ENCODE measurements around the gene RNF212. TPM values are rescaled to one million over a fixed set of nuclear protein-coding genes. Genes with fewer than 3 reads are reported as not detected.
"Not testable (repeated sequence)": the region's sequence is repeated elsewhere in the genome, so short reads cannot be mapped to it uniquely, and the experiment has no call there.

The RNF212 gene, protein sequence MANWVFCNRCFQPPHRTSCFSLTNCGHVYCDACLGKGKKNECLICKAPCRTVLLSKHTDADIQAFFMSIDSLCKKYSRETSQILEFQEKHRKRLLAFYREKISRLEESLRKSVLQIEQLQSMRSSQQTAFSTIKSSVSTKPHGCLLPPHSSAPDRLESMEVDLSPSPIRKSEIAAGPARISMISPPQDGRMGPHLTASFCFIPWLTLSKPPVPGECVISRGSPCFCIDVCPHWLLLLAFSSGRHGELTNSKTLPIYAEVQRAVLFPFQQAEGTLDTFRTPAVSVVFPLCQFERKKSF
- polyA plus RNA-seq = 10 to 100 TPM in 1 of 3 donors, 1 to 10 TPM in 2; 4.3 to 17.4 (median 4.7) TPM

DNA sequence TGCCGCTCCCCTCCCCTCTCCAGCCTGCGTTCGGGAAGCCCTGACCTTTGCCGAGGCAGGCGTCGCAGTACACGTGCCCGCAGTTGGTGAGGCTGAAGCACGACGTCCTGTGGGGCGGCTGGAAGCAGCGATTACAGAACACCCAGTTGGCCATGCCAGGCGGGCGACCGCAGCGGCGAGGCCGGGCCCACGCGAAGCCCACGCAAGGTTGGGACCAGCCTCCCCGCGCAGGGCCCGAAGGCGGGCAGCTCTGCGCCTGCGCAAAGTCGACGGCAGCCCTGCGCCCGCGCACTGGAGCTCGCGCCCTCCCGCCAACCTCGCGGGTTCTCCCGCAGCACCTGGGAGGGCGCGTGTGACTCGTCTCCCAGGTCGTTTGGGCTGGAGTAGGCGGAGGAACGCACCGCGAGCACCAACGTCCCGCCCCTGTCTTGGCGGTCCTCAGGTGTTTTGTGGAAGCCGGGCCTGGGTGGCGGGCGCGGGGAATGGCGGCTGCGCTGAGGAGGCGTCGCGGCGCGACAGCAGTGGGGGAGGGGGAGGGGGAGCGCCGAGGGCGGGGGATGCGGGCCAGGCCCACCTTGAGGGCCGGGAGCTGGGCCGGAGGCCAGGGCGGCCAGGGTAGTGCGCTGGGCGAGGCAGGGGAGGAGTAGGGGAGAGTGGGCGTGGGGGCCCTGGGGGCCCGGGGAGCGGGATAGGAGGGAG is at the start of gene RNF212:
TSS of gene RNF212 (minus strand) at position 254 of the 699 bp plus-strand sequence. CDS start at position 154, 100 bp downstream.
- no peak within 1 kb of the TSS for H3K27ac ChIP-seq (ENCODE audit: low read depth, low read length)

DNA sequence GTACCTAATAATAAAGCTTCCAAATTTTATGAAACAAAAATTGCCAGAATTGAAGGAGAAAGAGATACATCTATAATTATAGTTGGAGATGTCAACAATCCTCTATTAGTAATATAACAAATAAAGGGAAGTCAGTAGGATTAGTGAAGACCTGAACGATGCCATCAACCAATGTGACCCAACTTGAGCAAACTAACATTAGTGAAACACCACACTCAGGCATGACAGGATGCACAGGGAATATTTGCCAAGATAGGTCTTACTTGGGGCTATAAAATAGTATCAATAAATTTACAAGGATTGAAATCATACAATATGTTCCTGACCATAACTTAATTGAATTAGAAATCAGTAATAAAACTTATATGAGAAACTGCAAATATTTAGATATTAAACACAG is 47.0 kb upstream of the RNF212 start:
- 76 to 79% (median 76%) methylated on average over 1 of the region's 1 CpG for WGBS, 3 donors
- no peak overlapping the region for H3K27ac ChIP-seq (ENCODE audit: low read depth, low read length)

More for the DNA sequence above, at the start of gene RNF212:
- 22 to 30% (median 26%) methylated on average over 39 to 71 of the region's 72 CpGs for WGBS, 3 donors

DNA sequence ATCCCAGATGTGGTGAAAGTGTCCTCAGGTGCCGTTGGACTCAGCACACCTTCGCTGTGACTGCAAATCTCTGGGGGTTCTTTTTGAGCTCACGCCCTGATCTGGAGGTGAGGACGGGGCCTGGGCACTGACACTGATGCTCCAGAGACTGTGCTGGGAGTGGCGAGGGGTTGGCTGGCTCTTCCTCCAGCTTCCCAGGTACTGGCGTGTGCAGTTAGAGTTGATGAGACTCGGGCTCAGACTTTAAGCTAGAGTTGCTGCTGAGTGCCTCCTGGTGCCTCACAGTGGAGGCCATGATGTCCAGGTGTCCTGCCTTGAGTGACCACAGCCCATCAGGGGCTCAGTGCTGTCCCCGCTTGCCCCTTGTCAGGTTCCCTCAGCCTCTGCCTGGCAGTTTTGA is 42.7 kb upstream of the RNF212 start:
- no peak overlapping the region for H3K27ac ChIP-seq (ENCODE audit: low read depth, low read length)
- 57 to 87% (median 85%) methylated on average over 8 of the region's 8 CpGs for WGBS, 3 donors

DNA sequence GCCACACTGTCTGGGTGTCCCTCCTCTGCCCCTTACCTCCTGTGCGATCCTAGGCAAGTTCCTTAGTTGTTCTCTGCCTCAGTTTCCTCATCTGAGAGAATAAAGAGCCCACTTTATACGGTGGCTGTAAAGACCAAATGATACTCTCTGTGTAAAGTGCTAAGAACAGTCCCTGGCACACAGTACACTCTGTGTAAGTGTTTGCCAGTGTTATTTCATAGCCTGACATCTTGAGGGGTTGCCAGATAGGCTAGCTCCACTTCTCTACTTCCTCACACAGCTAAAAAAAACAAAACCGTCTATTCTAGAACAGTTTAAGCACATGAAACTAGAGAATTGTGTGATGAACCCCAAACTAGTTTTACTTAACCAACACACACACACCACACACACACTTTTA is 42.0 kb upstream of the RNF212 start:
- WGBS, 3 donors = 32 to 67% (median 65%) methylated on average over 3 of the region's 3 CpGs
- H3K27ac ChIP-seq (ENCODE audit: low read depth, low read length) = no peak overlapping the region

DNA sequence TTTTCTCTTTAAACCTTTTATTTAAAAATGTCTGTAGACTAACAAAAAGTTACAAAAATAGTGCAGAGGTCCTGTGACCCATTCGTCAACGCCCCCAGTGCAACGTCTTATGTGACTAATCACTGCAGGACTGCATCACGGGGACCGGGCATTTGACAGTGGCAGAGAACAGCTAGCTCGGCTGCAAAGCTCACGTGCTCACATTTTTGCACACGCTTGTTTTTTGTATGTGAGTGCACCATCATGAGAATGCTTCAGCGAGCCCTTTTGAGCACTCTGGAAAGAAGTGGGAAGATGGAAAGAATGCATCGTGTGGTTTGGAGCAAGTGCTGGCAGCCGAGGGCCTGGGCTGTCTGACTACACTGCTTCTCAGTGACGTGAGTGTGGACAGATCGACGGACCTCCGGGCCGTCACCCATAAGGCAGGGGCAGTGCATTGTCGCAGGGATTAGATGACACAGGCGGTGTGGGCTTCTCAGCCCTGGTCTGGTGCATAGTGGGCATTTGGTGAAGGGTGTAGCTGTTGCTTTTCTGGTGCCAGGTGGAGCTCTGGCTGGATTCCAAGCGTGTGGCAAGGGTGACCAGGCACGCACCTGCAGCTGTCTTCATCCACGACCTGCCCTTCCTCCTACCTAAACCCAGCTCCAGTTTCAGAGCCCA is 41.3 kb upstream of the RNF212 start:
- WGBS, 3 donors = 34 to 67% (median 63%) methylated on average over 21 of the region's 21 CpGs

DNA sequence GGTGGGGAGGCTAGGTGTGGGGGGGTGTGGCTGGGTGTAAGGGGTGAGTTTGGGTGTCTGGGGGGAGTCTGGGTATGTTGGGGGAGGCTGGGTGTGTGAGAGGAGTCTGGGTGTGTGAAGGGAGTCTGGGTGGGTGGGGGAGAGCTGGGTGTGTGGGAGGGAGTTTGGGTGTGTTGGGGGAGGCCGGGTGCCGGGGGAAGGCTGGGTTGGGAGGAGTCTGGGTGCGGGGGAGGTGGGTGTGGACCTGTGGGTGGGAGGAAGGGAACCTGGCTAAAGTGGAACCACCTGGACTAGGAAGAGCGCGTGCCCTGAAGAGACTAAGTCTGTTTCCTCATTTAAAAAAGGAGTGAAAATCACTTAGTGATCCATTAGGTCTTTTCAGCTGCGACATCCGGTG is 40.8 kb upstream of the RNF212 start:
- no peak overlapping the region for H3K27ac ChIP-seq (ENCODE audit: low read depth, low read length)
- WGBS, 3 donors = 33 to 66% (median 59%) methylated on average over 7 of the region's 7 CpGs

More for the DNA sequence above, 41.3 kb upstream of the RNF212 start:
- H3K27ac ChIP-seq (ENCODE audit: low read depth, low read length) = no peak overlapping the region

DNA sequence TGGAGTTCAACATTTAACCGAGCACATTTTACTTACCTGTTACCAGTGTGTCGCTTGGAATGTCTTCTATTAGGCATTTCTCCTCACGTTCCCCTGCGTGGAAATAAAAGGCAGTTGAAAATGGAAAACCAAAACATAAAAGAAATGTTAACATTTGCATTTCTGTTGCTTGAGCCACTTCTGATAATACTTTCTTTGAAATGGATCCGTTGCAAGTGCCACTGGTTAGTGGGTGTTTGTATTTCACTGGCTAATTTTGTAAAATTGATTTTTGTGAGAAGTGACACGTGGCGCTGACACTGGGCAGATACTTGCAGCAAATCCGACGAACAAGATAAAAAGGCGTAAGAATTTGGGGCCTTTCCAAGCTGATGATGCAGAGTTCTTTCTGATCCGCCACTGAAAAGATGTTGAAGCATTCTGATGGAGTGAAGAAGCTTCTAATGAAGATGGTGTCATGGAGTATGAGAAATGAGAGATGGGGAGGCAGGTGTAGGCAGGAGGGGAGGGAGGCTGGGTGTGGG is 40.3 kb upstream of the RNF212 start:
- no peak overlapping the region for H3K27ac ChIP-seq (ENCODE audit: low read depth, low read length)
- WGBS, 3 donors = 22 to 74% (median 67%) methylated on average over 11 of the region's 11 CpGs

DNA sequence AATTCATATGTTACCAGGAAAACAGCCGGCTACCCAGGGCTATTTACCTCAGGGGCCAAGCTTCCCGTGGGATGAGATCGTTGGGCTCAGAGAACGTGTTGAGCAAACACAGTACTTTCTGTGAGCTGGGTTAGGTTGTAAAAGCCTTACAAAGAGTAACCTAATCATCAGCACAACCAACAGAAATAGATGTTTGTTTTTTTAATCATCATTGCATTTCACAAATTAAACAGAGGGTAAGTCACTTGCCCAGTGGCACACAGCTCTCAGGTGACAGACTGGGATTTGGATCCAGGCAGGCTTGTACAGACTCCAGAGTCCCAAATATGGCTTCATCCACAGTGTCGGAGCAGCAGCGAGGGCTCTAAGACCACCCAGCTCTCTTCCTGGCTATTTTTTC is 38.9 kb upstream of the RNF212 start:
- 36 to 77% (median 62%) methylated on average over 6 of the region's 6 CpGs for WGBS, 3 donors
- H3K27ac ChIP-seq (ENCODE audit: low read depth, low read length) = no peak overlapping the region

DNA sequence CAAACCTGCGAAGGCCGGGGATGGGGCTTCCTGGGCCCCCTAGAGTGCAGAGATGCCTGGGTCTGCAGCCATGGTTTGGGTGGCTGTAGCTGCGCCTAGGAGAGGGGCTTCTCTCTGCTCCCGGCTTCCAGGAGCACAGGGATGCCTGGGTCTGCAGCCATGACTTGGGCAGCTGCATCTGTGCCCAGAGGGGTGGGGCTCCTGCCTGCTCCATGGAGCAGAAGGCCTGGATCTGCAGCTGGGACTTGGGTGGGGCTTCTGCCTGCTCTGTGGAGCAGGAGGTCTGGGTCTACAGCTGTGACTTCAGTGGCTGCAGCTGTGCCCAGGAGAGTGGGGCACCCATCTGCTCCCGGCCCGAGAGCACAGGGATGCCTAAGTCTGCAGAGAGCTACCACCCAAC is 38.2 kb upstream of the RNF212 start:
- no peak overlapping the region for H3K27ac ChIP-seq (ENCODE audit: low read depth, low read length)
- whole genome bisulfite sequencing, 3 donors = 66 to 94% (median 89%) methylated on average over 6 of the region's 6 CpGs

DNA sequence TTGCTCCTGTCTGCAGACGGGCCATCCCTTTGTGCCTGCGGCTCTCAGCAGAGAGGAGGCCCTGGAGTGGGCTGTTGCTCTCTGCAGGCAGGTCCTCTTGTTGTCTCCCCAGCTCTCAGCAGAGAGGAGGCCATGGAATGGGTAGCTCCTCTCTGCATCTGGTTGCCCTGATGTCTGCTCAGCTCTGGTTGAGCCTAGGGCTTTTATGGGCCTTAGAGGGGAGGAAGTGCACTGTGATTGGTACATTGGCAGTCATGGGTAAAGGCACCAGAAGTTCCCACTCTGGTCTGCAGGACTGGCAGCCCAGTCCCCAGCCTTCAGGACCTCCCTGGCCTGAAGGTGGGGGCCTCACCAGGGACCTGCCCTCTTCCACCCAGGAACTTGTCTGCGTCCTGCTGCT is 37.5 kb upstream of the RNF212 start:
- WGBS, 3 donors = 68 to 90% (median 89%) methylated on average over 3 of the region's 3 CpGs
- no peak overlapping the region for H3K27ac ChIP-seq (ENCODE audit: low read depth, low read length)

DNA sequence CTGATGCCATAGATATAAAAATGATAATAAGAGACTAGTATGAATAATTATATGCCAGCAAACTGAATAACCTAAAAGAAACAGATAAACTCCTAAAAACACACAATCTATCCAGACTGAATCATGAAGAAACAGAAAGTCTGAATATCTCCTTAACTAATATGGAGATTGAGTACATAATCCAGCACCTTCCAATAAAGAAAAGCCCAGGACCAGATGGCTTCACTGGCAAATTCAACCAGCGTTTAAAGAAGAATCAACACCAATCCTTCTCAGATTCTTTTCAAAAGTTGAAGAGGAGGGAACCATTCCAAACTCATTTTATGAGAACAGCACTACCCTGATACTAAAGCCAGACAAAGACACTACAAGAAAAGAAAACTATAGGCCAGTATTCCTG is 26.5 kb upstream of the RNF212 start:
- 90 to 94% (median 93%) methylated on average over 1 of the region's 1 CpG for WGBS, 3 donors
- H3K27ac ChIP-seq (ENCODE audit: low read depth, low read length) = no peak overlapping the region

DNA sequence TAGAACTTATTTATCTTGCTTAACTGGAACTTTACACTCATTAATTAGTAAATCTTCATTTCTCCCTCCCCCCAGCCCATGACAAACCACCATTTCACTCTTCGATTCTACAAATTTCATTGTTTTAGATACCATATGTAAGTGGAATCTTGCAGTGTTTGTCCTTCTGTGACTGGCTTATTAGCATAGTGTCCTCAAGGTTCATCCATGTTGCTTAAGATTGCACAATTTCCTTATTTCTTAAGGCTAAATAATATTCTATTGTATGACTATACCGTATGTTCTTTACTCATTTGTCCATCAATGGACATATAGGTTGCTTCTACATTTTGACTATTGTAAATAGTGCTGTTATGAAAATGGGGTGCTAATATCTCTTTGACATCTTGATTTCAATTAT is 24.5 kb upstream of the RNF212 start:
- no peak overlapping the region for H3K27ac ChIP-seq (ENCODE audit: low read depth, low read length)
- WGBS, 3 donors = 67 to 84% (median 73%) methylated on average over 2 of the region's 2 CpGs

DNA sequence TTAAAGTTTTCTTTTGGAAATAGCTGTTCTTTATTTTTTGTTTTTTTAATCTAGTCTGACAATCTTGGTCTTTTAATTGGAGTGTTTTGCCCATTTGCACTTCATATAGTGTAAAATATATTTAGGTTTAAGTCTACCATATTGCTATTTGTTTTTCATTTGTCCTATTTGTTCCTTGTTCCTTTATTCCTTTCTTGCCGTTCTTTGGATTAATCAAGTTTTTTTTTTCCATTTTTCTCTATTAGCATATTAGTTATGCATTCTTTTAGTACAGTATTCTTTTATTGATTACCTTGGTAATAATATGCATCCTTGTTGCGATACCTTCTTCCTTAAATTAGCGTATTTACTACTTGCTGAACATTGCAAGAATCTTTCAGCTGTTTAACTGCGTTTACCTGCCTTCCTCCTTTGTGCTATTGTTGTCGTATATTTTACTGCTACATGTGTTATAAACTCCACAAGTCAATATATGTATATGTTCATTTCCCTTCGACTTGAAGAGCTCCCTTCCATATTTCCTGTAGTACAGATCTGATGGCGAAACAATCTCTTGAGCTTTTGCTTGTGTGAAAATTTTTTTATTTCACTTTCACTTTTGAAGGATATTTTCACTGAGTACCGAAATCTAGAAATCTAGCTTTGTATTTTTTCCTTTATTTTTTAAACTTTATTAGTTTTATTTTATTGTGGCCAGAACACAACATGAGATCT is 23.9 kb upstream of the RNF212 start:
- H3K27ac ChIP-seq (ENCODE audit: low read depth, low read length) = no peak overlapping the region
- 46 to 79% (median 50%) methylated on average over 8 of the region's 8 CpGs for WGBS, 3 donors

DNA sequence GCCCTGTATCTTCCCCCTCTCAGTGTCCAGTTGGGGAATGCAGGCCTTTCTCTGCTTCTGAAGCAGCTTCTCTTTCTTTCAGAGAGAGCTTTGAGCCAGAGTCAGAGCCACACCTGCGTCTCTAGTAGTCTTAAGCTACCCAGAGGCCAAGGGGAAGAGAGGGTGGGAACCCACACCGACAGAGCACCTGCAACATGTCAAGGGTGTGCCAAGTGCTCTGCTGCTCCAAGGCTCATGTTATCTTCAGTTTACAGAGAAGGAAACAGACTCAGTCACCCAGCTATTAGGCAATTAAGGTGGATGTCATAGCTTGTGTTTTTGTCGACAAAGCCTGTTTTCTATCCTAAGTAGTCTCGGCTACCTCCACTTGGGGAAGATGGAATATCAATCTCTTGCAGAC is 22.7 kb upstream of the RNF212 start:
- 19 to 33% (median 30%) methylated on average over 4 of the region's 4 CpGs for WGBS, 3 donors
- no peak overlapping the region for H3K27ac ChIP-seq (ENCODE audit: low read depth, low read length)

DNA sequence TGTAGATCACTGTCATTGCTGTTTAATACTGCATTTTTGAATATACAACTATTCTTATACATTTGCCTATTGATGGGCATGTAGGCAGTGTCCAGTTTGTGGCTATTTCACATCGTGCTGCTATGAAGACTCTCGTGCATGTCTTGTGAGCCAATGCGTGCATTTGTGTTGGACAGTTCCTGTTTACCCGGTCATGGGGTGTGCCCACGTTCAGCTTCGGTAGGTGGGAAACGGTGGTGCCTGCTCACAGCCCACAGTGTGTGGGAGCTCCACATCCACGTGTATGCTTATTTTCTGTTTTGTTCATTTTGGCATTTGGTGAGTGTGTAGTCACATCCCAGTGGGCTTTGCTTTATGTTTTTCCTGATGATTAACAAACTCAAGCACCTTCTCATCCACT is 19.7 kb upstream of the RNF212 start:
- 29 to 66% (median 54%) methylated on average over 8 of the region's 8 CpGs for WGBS, 3 donors
- no peak overlapping the region for H3K27ac ChIP-seq (ENCODE audit: low read depth, low read length)

DNA sequence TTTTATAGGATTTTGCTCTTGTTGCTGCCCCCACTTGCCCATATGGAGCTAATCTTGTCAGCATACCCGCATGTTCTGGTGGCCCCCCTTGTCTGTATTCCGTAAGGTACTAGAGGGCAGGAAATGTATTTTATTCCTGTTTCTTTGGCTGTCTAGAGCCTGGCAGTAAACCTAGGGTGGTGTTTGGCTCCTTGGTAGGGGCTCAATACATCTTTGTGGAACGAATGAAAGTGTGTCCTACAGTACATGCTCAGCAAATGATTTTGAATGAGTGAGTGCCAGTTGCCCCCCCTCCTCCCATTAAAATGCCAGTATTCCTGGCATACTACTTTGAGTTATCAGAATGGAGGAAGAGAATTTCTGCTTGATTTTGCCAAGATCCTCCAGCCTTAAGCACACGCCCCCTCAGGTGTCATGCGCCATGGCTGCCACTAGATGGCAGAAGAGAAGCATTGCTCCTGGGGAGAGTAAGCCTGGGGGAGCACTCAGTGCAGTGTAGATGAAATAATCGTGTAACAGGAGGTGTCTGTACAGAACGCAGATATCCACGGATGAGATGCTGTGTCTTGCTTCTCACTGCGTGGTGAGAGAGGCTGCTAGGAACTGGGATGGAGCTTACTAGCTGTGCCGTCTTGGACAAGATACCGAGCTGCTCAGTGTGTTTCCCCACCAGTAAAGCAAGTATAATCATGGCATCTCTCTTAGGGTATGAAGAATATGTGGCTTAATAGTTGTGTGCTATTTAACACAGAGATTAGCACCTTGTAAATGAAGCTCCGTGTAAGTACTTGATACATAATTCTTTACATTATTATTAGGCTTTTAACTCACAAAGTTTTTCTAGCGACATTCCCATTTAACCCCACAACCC is 17.2 kb upstream of the RNF212 start:
- H3K27ac ChIP-seq (ENCODE audit: low read depth, low read length) = no peak overlapping the region
- WGBS, 3 donors = 22% methylated on average over 13 of the region's 13 CpGs

DNA sequence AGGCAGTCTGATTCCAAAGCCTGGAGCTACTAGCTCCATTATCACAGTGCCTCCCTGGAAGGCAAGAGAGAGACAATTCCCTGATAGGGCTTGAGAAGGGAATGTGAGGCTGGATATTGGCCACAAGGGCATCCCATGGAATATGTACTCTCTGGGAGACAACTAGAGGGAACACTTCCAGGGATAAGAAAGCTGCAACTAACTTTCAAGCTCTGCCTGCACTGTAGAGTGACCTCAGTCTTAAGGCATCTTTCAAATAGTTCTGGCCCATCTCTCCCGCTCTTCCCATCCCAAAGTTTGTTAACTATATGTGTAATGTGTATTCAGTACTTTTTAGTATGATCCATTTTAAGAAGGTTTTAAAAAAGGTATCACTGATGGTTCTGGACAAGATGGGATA is 13.1 kb upstream of the RNF212 start:
- WGBS, 3 donors = 64 to 82% (median 64%) methylated on average over 1 of the region's 1 CpG
- H3K27ac ChIP-seq (ENCODE audit: low read depth, low read length) = no peak overlapping the region

DNA sequence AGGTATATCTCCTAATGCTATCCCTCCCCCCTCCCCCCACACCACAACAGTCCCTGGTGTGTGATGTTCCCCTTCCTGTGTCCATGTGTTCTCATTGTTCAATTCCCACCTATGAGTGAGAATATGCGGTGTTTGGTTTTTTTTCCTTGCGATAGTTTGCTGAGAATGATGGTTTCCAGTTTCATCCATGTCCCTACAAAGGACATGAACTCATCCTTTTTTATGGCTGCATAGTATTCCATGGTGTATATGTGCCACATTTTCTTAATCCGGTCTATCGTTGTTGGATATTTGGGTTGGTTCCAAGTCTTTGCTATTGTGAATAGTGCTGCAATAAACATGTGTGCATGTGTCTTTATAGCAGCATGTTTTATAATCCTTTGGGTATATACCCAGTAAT is 12.1 kb upstream of the RNF212 start:
- WGBS, 3 donors = 88 to 95% (median 94%) methylated on average over 4 of the region's 4 CpGs
- not testable (repeated sequence) for H3K27ac ChIP-seq (ENCODE audit: low read depth, low read length)
